Testis (tissue), 3 donors: Measurements from ENCODE around the gene PCDHB5. TPM values are rescaled to one million over a fixed set of nuclear protein-coding genes. Genes with fewer than 3 reads are reported as not detected.
"Not testable (repeated sequence)": the region's sequence is repeated elsewhere in the genome, so short reads cannot be mapped to it uniquely, and the experiment has no call there.

ENCODE experiments used
- DNase-seq: peaks from one replicate; pipeline ENCODE4 v3.0.0-alpha.2; 2019
- H3K27ac ChIP-seq, 2 donors: fragments of 200-600 bp; sonication (generic); one replicate each; pipeline ENCODE4 v1.5.1; 2019
- H3K27me3 ChIP-seq: fragments of 200-600 bp; sonication (generic); one replicate; pipeline ENCODE4 v1.5.1; 2019
- H3K36me3 ChIP-seq: fragments of 200-600 bp; sonication (generic); one replicate; pipeline ENCODE4 v1.5.1; 2017; ENCODE audit warnings: low read depth; ENCODE audit errors: missing control alignments
- H3K4me1 ChIP-seq: fragments of 200-600 bp; sonication (generic); one replicate; pipeline ENCODE4 v1.5.1; 2019
- H3K4me3 ChIP-seq, 2 donors: fragments of 200-600 bp; sonication (generic); one replicate each; pipeline ENCODE4 v1.5.1; 2017 to 2019
- H3K9me3 ChIP-seq: fragments of 200-600 bp; sonication (generic); one replicate; pipeline ENCODE4 v1.5.1; 2017
- CTCF ChIP-seq, 3 experiments: fragments of 450-650 bp in 2 of 3; fragments of 200-600 bp in 1 of 3; sonication (generic) in 1 of 3; IDR thresholded peaks; one replicate each; pipeline ENCODE4 v1.5.1; 2016 to 2019; ENCODE audit warnings: antibody characterized with exemption in 3 of 3, mild to moderate bottlenecking in 2 of 3, moderate library complexity in 1 of 3
- POLR2A ChIP-seq: fragments of 450-650 bp; IDR thresholded peaks from one replicate; pipeline ENCODE4 v1.6.1; 2017; ENCODE audit warnings: antibody characterized with exemption, mild to moderate bottlenecking, moderate library complexity
- WGBS, 2 donors: methylation state at CpG; one replicate each; pipeline ENCODE4 v1.1.5; 2018; 5-methylcytosine and 5-hydroxymethylcytosine counted together
- intact Hi-C: fragments of 100-400 bp; cut with DNase I; formaldehyde crosslinking; loops from one replicate; pipeline ENCODE4 v1.15.1; 2023; ENCODE audit warnings: low total_unique reads
- polyA plus RNA-seq: library from polyadenylated mRNA; stranded (reverse); fragments of 350-450 nt; fragmentation: Illumina TruSeq; extraction: RNeasy Lipid Tissue Mini Kit (QIAGEN cat#74804); gene quantifications from one replicate; pipeline ENCODE4 v1.2.3, GENCODE V29; 2014; ENCODE audit warnings: low read depth, low replicate concordance; ENCODE audit not compliant: insufficient read depth
- total RNA-seq, 2 donors: library from RNA; depleted of rRNA; stranded (reverse); fragments of >200 nt; gene quantifications; one replicate each; pipeline ENCODE4 v1.2.3, GENCODE V29; 2016

The PCDHB5 gene
- total and polyA plus RNA-seq, 3 donors from 2014 or later: 5.5 to 11.7 (median 10.5) TPM

GRCh38 chr5:141149812-141150211 is 14.8 kb downstream of the PCDHB5 start, which contains the start of gene PCDHB6:
PCDHB6 (plus strand) TSS chr5:141150057; CDS start chr5:141150258, 201 bp downstream.
- Histone ChIP-seq H3K9me3 (no peaks in the 10 kb centered on the region), H3K27me3 (no peaks in the 10 kb centered on the region), H3K36me3 (no peaks in the 10 kb centered on the region), H3K27ac (no peak within 1 kb of the TSS), H3K4me3 (peak within 1 kb of the TSS in 1 of 2 donors; percentile 18), H3K4me1 (no peaks in the 10 kb centered on the region)
- peak; percentile 74 for DNase-seq
- WGBS, 2 donors: 9 to 19% methylated on average over 18 of the region's 18 CpGs
- TF ChIP-seq POLR2A: no peak
- TF ChIP-seq CTCF (IDR thresholded peaks at IDR 0.05): peak; percentile 14 to 30 (median 27)
- intact Hi-C loops: no loop called here

- 21 to 48% methylated on average over 20 to 33 of the region's 33 CpGs for WGBS, 2 donors
- H3K27ac ChIP-seq: no peak overlapping the region
- TF ChIP-seq CTCF (IDR thresholded peaks at IDR 0.05): no peak
- TF ChIP-seq POLR2A: no peak
- H3K36me3 ChIP-seq: no peaks in the 10 kb centered on the region
- H3K4me1 ChIP-seq: no peaks in the 10 kb centered on the region
- intact Hi-C loops: no loop called here
- peak overlapping the region in 1 of 2 donors; percentile 18 for H3K4me3 ChIP-seq
- DNase-seq: no peak
- no peaks in the 10 kb centered on the region for H3K9me3 ChIP-seq
- H3K27me3 ChIP-seq: no peaks in the 10 kb centered on the region
Measured at GRCh38 chr5:141150224-141150992, 15.4 kb downstream of the PCDHB5 start.

GRCh38 chr5:141150993-141151325 is 16.0 kb downstream of the PCDHB5 start:
- no peak for DNase-seq
- Histone ChIP-seq H3K27ac (no peak overlapping the region), H3K4me3 (peak overlapping the region in 1 of 2 donors; percentile 18), H3K36me3 (no peaks in the 10 kb centered on the region), H3K9me3 (no peaks in the 10 kb centered on the region), H3K27me3 (no peaks in the 10 kb centered on the region), H3K4me1 (no peaks in the 10 kb centered on the region)
- intact Hi-C loops: no loop called here
- TF ChIP-seq POLR2A (no peak), CTCF (IDR thresholded peaks at IDR 0.05) (no peak)
- 25 to 62% methylated on average over 13 of the region's 13 CpGs for WGBS, 2 donors

- 26 to 53% methylated on average over 3 to 37 of the region's 41 CpGs for WGBS, 2 donors
- intact Hi-C loops, DNase-seq, H3K27me3 ChIP-seq, H3K4me1 ChIP-seq, H3K9me3 ChIP-seq, H3K27ac ChIP-seq, H3K36me3 ChIP-seq: not testable (repeated sequence)
- H3K4me3 ChIP-seq: peak overlapping the region in 1 of 2 donors; percentile 18
Measured at GRCh38 chr5:141151632-141152031, 16.6 kb downstream of the PCDHB5 start.

GRCh38 chr5:141152096-141152495 is 17.1 kb downstream of the PCDHB5 start:
- WGBS, 2 donors: 23 to 36% methylated on average over 8 to 35 of the region's 36 CpGs
- H3K27ac ChIP-seq, H3K4me1 ChIP-seq, H3K36me3 ChIP-seq, DNase-seq, H3K4me3 ChIP-seq, H3K9me3 ChIP-seq, intact Hi-C loops, H3K27me3 ChIP-seq: not testable (repeated sequence)
